ENCODE measurements around the gene TCIRG1. TPM values are rescaled to one million over a fixed set of nuclear protein-coding genes. Genes with fewer than 3 reads are reported as not detected.

Gene TCIRG1
- total and polyA plus RNA-seq, 12 donors, result 28.4 to 1,150 (median 258) TPM

GRCh38 chr11:68030318-68031143, 8.3 kb upstream of the TCIRG1 start, which contains the start of gene NDUFS8:
Gene NDUFS8, plus strand, starts transcription at chr11:68030681. Its CDS starts 1,471 bp downstream, at chr11:68032152.
- peak; percentile 94 to 99 (median 98) for DNase-seq
- Histone ChIP-seq H3K36me3 (replicated peaks in 1 of 2) (peaks cover 0 to 25% of the 10 kb centered on the region in 2 donors), H3K27me3 (no peaks in the 10 kb centered on the region), H3K27ac (peak within 1 kb of the TSS; percentile 78 to 98 (median 94)), H3K4me1 (replicated peaks in 1 of 2) (peaks cover 49 to 55% of the 10 kb centered on the region in 2 donors), H3K4me3 (peak within 1 kb of the TSS; percentile 9 to 85 (median 39)), H3K9me3 (replicated peaks in 1 of 3) (no peaks in the 10 kb centered on the region)
- WGBS, 4 donors, result 0 to 2% (median 0%) methylated on average over 32 to 56 of the region's 56 CpGs
- peak; percentile 56 to 92 for TF ChIP-seq POLR2A (IDR thresholded peaks at IDR 0.05)
- TF ChIP-seq, protein P1, sequence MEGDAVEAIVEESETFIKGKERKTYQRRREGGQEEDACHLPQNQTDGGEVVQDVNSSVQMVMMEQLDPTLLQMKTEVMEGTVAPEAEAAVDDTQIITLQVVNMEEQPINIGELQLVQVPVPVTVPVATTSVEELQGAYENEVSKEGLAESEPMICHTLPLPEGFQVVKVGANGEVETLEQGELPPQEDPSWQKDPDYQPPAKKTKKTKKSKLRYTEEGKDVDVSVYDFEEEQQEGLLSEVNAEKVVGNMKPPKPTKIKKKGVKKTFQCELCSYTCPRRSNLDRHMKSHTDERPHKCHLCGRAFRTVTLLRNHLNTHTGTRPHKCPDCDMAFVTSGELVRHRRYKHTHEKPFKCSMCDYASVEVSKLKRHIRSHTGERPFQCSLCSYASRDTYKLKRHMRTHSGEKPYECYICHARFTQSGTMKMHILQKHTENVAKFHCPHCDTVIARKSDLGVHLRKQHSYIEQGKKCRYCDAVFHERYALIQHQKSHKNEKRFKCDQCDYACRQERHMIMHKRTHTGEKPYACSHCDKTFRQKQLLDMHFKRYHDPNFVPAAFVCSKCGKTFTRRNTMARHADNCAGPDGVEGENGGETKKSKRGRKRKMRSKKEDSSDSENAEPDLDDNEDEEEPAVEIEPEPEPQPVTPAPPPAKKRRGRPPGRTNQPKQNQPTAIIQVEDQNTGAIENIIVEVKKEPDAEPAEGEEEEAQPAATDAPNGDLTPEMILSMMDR (IDR thresholded peaks at IDR 0.05), result no peak
- intact Hi-C loops (cut with DNase I), result no loop called here

DNA sequence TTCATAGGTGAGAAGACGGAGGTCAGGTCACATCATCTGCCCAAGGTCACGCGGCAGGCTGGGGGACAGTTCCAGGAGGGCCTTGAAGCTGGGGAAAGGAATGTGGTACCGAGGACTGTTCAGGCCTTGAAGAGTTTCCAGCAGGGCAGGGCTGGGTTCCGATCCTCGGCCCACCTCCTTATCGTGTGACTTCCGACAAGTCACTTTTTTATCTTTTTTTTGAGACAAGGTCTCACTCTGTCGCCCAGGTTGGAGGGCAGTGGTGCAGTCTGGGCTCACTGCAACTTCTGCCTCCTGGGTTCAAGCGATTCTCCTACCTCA, 7.7 kb upstream of the TCIRG1 start:
- peak overlapping the region; percentile 78 to 98 (median 94) for H3K27ac ChIP-seq
- TF ChIP-seq, protein P1 (IDR thresholded peaks at IDR 0.05), result no peak
- TF ChIP-seq POLR2A (IDR thresholded peaks at IDR 0.05), result peak in 1 of 2 donors; percentile 9
- DNase-seq, result peak in 6 of 7 donors; percentile 73 to 84 (median 78)
- no peaks in the 10 kb centered on the region for H3K9me3 ChIP-seq (replicated peaks in 1 of 3)
- H3K27me3 ChIP-seq, result no peaks in the 10 kb centered on the region
- peak overlapping the region; percentile 9 to 85 (median 39) for H3K4me3 ChIP-seq
- peaks cover 0 to 28% of the 10 kb centered on the region in 2 donors for H3K36me3 ChIP-seq (replicated peaks in 1 of 2)
- 6 to 12% (median 7%) methylated on average over 7 to 10 of the region's 10 CpGs for WGBS, 4 donors
- H3K4me1 ChIP-seq (replicated peaks in 1 of 2), result peaks cover 49 to 59% of the 10 kb centered on the region in 2 donors
- intact Hi-C loops (cut with DNase I), result no loop called here

GRCh38 chr11:68032003-68032402, 6.8 kb upstream of the TCIRG1 start:
- intact Hi-C loops (cut with DNase I), result no loop called here
- WGBS, 4 donors, result 73 to 84% (median 81%) methylated on average over 8 to 9 of the region's 9 CpGs
- Histone ChIP-seq H3K27me3 (no peaks in the 10 kb centered on the region), H3K27ac (peak overlapping the region; percentile 78 to 98 (median 94)), H3K4me1 (replicated peaks in 1 of 2) (peaks cover 49 to 68% of the 10 kb centered on the region in 2 donors), H3K9me3 (replicated peaks in 1 of 3) (no peaks in the 10 kb centered on the region), H3K36me3 (replicated peaks in 1 of 2) (peaks cover 0 to 28% of the 10 kb centered on the region in 2 donors), H3K4me3 (peak overlapping the region in 1 of 4 donors; percentile 85)
- no peak for TF ChIP-seq POLR2A (IDR thresholded peaks at IDR 0.05)
- TF ChIP-seq, protein P1 (IDR thresholded peaks at IDR 0.05), result no peak
- no peak for DNase-seq

DNA sequence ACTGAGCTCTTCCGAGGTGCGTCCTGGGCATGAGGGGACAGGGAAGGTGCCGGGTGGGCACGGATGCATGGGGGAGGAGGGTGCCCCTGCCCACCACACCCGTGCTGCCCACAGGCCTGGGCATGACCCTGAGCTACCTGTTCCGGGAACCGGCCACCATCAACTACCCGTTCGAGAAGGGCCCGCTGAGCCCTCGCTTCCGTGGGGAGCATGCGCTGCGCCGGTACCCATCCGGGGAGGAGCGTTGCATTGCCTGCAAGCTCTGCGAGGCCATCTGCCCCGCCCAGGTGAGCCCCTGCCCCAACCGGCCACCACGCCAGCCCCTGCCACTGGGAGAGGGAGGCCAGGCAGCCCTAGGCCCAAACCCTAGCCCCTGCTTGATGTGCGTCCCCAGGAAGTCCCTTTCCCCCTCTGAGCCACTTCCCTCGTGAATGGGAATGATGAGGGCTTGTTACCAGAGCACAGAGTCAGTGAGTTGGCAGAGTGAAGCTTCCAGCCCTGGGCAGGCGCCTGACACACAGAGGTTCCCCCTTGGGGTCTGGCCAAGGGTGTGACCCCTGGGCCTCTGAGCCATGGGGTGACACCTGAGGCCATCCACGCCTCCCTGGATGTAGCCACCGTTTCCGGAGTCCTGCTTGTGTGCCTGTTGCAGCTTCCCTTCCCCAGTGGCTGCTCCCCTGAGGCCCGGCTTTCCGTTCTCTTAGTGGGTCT, 5.7 kb upstream of the TCIRG1 start:
- Histone ChIP-seq H3K27ac (peak overlapping the region; percentile 78 to 98 (median 87)), H3K4me3 (peak overlapping the region in 1 of 4 donors; percentile 8), H3K36me3 (replicated peaks in 1 of 2) (peaks cover 0 to 28% of the 10 kb centered on the region in 2 donors), H3K4me1 (replicated peaks in 1 of 2) (peaks cover 55 to 73% of the 10 kb centered on the region in 2 donors), H3K27me3 (no peaks in the 10 kb centered on the region), H3K9me3 (replicated peaks in 1 of 3) (no peaks in the 10 kb centered on the region)
- intact Hi-C loops (cut with DNase I), result no loop called here
- 20 to 92% (median 75%) methylated on average over 3 to 29 of the region's 29 CpGs for WGBS, 4 donors
- TF ChIP-seq, protein P1 (IDR thresholded peaks at IDR 0.05), result no peak
- TF ChIP-seq POLR2A (IDR thresholded peaks at IDR 0.05), result no peak
- DNase-seq, result peak in 3 of 7 donors; percentile 53 to 70 (median 67)

All from adrenal gland (tissue), 12 donors.